Heart left ventricle (tissue), 16 donors: ENCODE data around the gene GEMIN4. TPM values are rescaled to one million over a fixed set of nuclear protein-coding genes. Genes with fewer than 3 reads are reported as not detected.

Source experiments
- ATAC-seq, 4 donors: fragments of 200-7000 bp; cut with Tn5 transposase; one replicate each; pipeline ENCODE4 v1.9.1; 2020 to 2022; ENCODE audit warnings: moderate library complexity in 4 of 4, mild to moderate bottlenecking in 3 of 4, moderate number of reproducible peaks in 1 of 4
- DNase-seq, 5 donors: peaks; one replicate each; pipeline ENCODE4 v3.0.0-alpha.2; 2020
- H3K27ac ChIP-seq, 12 donors: fragments of 200-600 bp; sonication (generic) in 4 of 12; one replicate each; pipeline versions ENCODE4 v1.5.0 to v1.8.0; 2016 to 2022; ENCODE audit warnings: mild to moderate bottlenecking in 2 of 12
- H3K27me3 ChIP-seq, 9 donors: fragments of 200-600 bp; sonication (generic) in 2 of 9; one replicate each; pipeline versions ENCODE4 v1.5.1 to v1.8.0; 2016 to 2022; ENCODE audit warnings: mild to moderate bottlenecking in 3 of 9
- H3K36me3 ChIP-seq, 9 donors: fragments of 200-600 bp; sonication (generic) in 2 of 9; one replicate each; pipeline versions ENCODE4 v1.5.0 to v1.8.0; 2018 to 2022; ENCODE audit warnings: mild to moderate bottlenecking in 2 of 9
- H3K4me1 ChIP-seq, 12 donors: fragments of 200-600 bp; sonication (generic) in 4 of 12; one replicate each; pipeline versions ENCODE4 v1.5.0 to v1.8.0; 2016 to 2022; ENCODE audit warnings: mild to moderate bottlenecking in 3 of 12
- H3K4me3 ChIP-seq, 12 donors: fragments of 200-600 bp; sonication (generic) in 4 of 12; one replicate each; pipeline versions ENCODE4 v1.5.0 to v1.8.0; 2017 to 2022; ENCODE audit warnings: mild to moderate bottlenecking in 9 of 12, moderate library complexity in 4 of 12
- H3K9me3 ChIP-seq, 12 donors: fragments of 200-600 bp; sonication (generic) in 4 of 12; one replicate each; pipeline versions ENCODE4 v1.5.0 to v1.8.0; 2016 to 2022; ENCODE audit warnings: mild to moderate bottlenecking in 1 of 12
- CTCF ChIP-seq, 12 donors: fragments of 200-600 bp; sonication (generic) in 4 of 12; IDR thresholded peaks; one replicate each; pipeline versions ENCODE4 v1.5.0 to v1.8.0; 2018 to 2022; ENCODE audit warnings: antibody characterized with exemption in 12 of 12, mild to moderate bottlenecking in 5 of 12
- POLR2A ChIP-seq, 2 donors: fragments of 450-650 bp; IDR thresholded peaks; one replicate each; pipeline ENCODE4 v1.6.1; 2017; ENCODE audit warnings: antibody characterized with exemption in 2 of 2, mild to moderate bottlenecking in 2 of 2, moderate library complexity in 2 of 2
- WGBS, 4 donors: extraction: QIAGEN DNeasy Blood & Tissue Kit in 2 of 4; methylation state at CpG; one replicate each; pipeline versions ENCODE4 v1.1.5 to v1.1.7; 2013 to 2018; 5-methylcytosine and 5-hydroxymethylcytosine counted together
- intact Hi-C, 10 donors: fragments of 100-400 bp; cut with DNase I; formaldehyde crosslinking; loops; one replicate each; pipeline versions ENCODE4 v1.11.1 to v1.14.2; 2022
- polyA plus RNA-seq, 2 donors: library from polyadenylated mRNA; stranded (reverse); fragments of 200-250 nt; gene quantifications; one replicate each; pipeline ENCODE4 v1.2.3, GENCODE V29; 2013
- total RNA-seq, 9 donors: library from RNA; depleted of rRNA in 2 of 9; stranded (reverse); fragments of >200 nt in 2 of 9; fragmentation: NEBNext Ultra II Directional in 3 of 9; extraction: Animal tissue kit (Norgen Biotek cat#: 25700) in 3 of 9; gene quantifications; one replicate each; pipeline versions ENCODE4 v1.1.0 to v1.2.4, GENCODE V29; 2016 to 2023
- donor health status: ischemic (EF 13 %, LVEDD 7.1; RV severe dilation, severe dysfunction).
- donor health status: healthy with polysubstance abuse.
- donor health status: DM: no; HTN: yes; CAD: no.
- donor health status: DM: no; HTN: no; CAD: no.
- donor health status: ischemic (EF 25% LVEDD 6.9; RV normal size, moderate dysfunction).
- donor health status: ischemic (EF 25% LVEDD 5.7; RV mildly dilated, moderate dysfunction).
- donor health status: healthy.
- donor health status: DM: yes; HTN: yes; CAD: no.
- donor health status: ischemic (EF 35%, LVEDD 5.7; RV mildly dilated, moderate dysfunction).
- donor health status: nonischemic (EF 11% LVEDD 7.7; RV severe dilation, severe dysfunction).
- donor health status: DM: yes; HTN: yes; CAD: no.
- donor health status: PGD.
- donor health status: ischemic (EF 29% LVEDD 5.4; RV normal size, mild dysfunction).
- donor health status: nonischemic (EF 23%, LVEDD 6.1; RV moderate dilation, normal function).

GEMIN4 gene
- total and polyA plus RNA-seq, 11 donors, result 3.2 to 20.8 (median 9.8) TPM

GRCh38 chr17:697682-698081, 54.4 kb downstream of the GEMIN4 start:
- no peaks in the 10 kb centered on the region for H3K9me3 ChIP-seq
- no peak for ATAC-seq
- no peak for TF ChIP-seq CTCF (IDR thresholded peaks at IDR 0.05)
- TF ChIP-seq POLR2A (IDR thresholded peaks at IDR 0.05), result no peak
- WGBS, 4 donors, result 92 to 99% (median 98%) methylated on average over 8 of the region's 8 CpGs
- peaks cover 0 to 25% (median 0%) of the 10 kb centered on the region in 12 donors for H3K4me1 ChIP-seq
- no peak overlapping the region for H3K27ac ChIP-seq
- intact Hi-C loops, result loop anchor here in 3 of 10 donors (5.0 to 10.0 kb wide), 2 partner anchors 143 to 555 kb away; a partner anchor contains a TSS
- DNase-seq, result no peak
- no peaks in the 10 kb centered on the region for H3K27me3 ChIP-seq
- peaks cover 0 to 78% (median 64%) of the 10 kb centered on the region in 9 donors for H3K36me3 ChIP-seq
- H3K4me3 ChIP-seq, result no peak overlapping the region

GRCh38 chr17:696369-696768, 55.7 kb downstream of the GEMIN4 start:
- intact Hi-C loops, result loop anchor here in 3 of 10 donors (5.0 to 10.0 kb wide), 2 partner anchors 142 to 554 kb away; a partner anchor contains a TSS
- DNase-seq (no peak), ATAC-seq (no peak)
- H3K9me3 ChIP-seq, result no peaks in the 10 kb centered on the region
- no peak for TF ChIP-seq POLR2A (IDR thresholded peaks at IDR 0.05)
- no peak for TF ChIP-seq CTCF (IDR thresholded peaks at IDR 0.05)
- 59 to 83% (median 74%) methylated on average over 2 of the region's 2 CpGs for WGBS, 4 donors
- H3K27me3 ChIP-seq, result no peaks in the 10 kb centered on the region
- peaks cover 0 to 82% (median 67%) of the 10 kb centered on the region in 9 donors for H3K36me3 ChIP-seq
- no peak overlapping the region for H3K27ac ChIP-seq
- peaks cover 0 to 25% (median 0%) of the 10 kb centered on the region in 12 donors for H3K4me1 ChIP-seq
- no peak overlapping the region for H3K4me3 ChIP-seq

Other genes with a start within 250 kb of the GEMIN4 start
- 10 to 100 TPM; 11.0 to 50.5 (median 40.2) TPM for gene VPS53, start 37.4 kb downstream of the GEMIN4 start, total RNA-seq
- gene VPS53, start 37.4 kb downstream of the GEMIN4 start, polyA plus RNA-seq, result 10 to 100 TPM in 1 of 2 donors, 1 to 10 TPM in 1; 7.8 to 14.7 TPM
- gene TLCD3A, start 19.7 kb downstream of the GEMIN4 start, total RNA-seq, result 1 to 10 TPM; 1.5 to 4.7 (median 2.9) TPM
- 1 to 10 TPM in 1 of 2 donors, under 1 TPM in 1; 0.76 to 3.3 TPM for gene TLCD3A, start 19.7 kb downstream of the GEMIN4 start, polyA plus RNA-seq
- gene GLOD4, start 30.0 kb upstream of the GEMIN4 start, total RNA-seq, result 10 to 100 TPM; 21.7 to 39.7 (median 26.8) TPM
- gene GLOD4, start 30.0 kb upstream of the GEMIN4 start, polyA plus RNA-seq, result 10 to 100 TPM; 14.0 to 20.4 TPM
- gene MRM3, start 30.1 kb upstream of the GEMIN4 start, total RNA-seq, result 10 to 100 TPM; 14.8 to 35.4 (median 18.3) TPM
- 10 to 100 TPM; 17.9 to 27.1 TPM for gene MRM3, start 30.1 kb upstream of the GEMIN4 start, polyA plus RNA-seq
- gene NXN, start 227.5 kb upstream of the GEMIN4 start, total RNA-seq, result 10 to 100 TPM in 8 of 9 donors, 1 to 10 TPM in 1; 8.9 to 20.3 (median 15.8) TPM
- 10 to 100 TPM in 1 of 2 donors, 1 to 10 TPM in 1; 8.6 to 14.1 TPM for gene NXN, start 227.5 kb upstream of the GEMIN4 start, polyA plus RNA-seq
- 10 to 100 TPM; 12.5 to 20.4 (median 16.5) TPM for gene TIMM22, start 244.9 kb upstream of the GEMIN4 start, total RNA-seq
- 10 to 100 TPM; 16.0 to 19.8 TPM for gene TIMM22, start 244.9 kb upstream of the GEMIN4 start, polyA plus RNA-seq